Nephron progenitor cell (in vitro differentiated cells): Measurements from ENCODE around the gene LRRC63.

ENCODE experiments used
- DNase-seq: peaks from one replicate; pipeline ENCODE4 v3.0.0; 2021
- H3K27ac Mint-ChIP-seq: 2 replicates; pipeline ENCODE4 v1.8.0; 2021; ENCODE audit warnings: mild to moderate bottlenecking, moderate library complexity, mixed read lengths
- H3K27me3 Mint-ChIP-seq: 2 replicates; pipeline ENCODE4 v1.8.0; 2021; ENCODE audit warnings: mild to moderate bottlenecking, low read depth, mixed read lengths; ENCODE audit not compliant: poor library complexity
- H3K36me3 Mint-ChIP-seq: 2 replicates; pipeline ENCODE4 v1.8.0; 2021; ENCODE audit warnings: low read depth, mixed read lengths
- H3K4me1 Mint-ChIP-seq: 2 replicates; pipeline ENCODE4 v1.8.0; 2021; ENCODE audit warnings: mixed read lengths
- H3K4me3 Mint-ChIP-seq: 2 replicates; pipeline ENCODE4 v1.8.0; 2021; ENCODE audit warnings: mild to moderate bottlenecking, moderate library complexity, mixed read lengths
- H3K9me3 Mint-ChIP-seq: 2 replicates; pipeline ENCODE4 v1.8.0; 2021; ENCODE audit warnings: mild to moderate bottlenecking, moderate library complexity, mixed read lengths
- TF ChIP-seq, protein P1 (sequence below): fragments of 200-600 bp; sonication (generic); IDR thresholded peaks from 2 replicates; pipeline ENCODE4 v1.5.0; 2021; ENCODE audit warnings: antibody characterized with exemption

The LRRC63 gene

DNA sequence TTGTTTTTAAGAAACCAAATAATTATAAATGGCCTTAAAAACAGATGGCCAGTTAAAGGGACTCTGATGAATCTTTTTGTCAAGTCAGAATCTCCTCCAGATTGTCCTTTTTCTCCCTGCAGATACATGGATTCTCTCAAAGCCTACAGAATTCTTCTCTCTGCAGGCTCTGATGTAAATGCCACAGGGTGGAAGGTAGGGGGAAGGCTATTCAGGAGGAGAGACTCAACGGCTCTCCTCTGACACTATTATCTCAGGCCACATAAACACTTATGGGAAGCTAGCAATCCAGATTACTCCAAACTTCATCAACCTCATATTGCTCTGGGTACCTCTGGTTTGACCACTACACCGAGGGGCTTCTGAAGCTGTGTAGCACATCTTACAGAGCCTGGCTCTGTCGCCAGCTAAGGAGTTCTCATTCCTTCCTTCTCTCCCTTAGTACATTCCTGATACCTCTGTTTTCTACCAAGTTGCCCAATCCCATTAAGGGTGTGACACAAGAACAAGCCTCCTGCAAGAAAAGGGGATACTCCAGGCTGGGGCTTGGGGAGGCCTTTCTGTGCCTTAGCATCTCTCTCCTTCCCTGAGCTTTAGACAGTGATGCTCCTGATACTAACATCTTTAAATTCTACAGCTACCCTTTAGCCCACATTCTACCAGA lies 44.6 kb upstream of the LRRC63 start:
- no peak overlapping the region for H3K4me3 Mint-ChIP-seq
- no peak for DNase-seq
- peaks cover 37% of the 10 kb centered on the region for H3K4me1 Mint-ChIP-seq
- H3K36me3 Mint-ChIP-seq: no peaks in the 10 kb centered on the region
- no peaks in the 10 kb centered on the region for H3K9me3 Mint-ChIP-seq
- TF ChIP-seq, protein P1, sequence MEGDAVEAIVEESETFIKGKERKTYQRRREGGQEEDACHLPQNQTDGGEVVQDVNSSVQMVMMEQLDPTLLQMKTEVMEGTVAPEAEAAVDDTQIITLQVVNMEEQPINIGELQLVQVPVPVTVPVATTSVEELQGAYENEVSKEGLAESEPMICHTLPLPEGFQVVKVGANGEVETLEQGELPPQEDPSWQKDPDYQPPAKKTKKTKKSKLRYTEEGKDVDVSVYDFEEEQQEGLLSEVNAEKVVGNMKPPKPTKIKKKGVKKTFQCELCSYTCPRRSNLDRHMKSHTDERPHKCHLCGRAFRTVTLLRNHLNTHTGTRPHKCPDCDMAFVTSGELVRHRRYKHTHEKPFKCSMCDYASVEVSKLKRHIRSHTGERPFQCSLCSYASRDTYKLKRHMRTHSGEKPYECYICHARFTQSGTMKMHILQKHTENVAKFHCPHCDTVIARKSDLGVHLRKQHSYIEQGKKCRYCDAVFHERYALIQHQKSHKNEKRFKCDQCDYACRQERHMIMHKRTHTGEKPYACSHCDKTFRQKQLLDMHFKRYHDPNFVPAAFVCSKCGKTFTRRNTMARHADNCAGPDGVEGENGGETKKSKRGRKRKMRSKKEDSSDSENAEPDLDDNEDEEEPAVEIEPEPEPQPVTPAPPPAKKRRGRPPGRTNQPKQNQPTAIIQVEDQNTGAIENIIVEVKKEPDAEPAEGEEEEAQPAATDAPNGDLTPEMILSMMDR: no peak
- H3K27me3 Mint-ChIP-seq: no peaks in the 10 kb centered on the region
- no peak overlapping the region for H3K27ac Mint-ChIP-seq

DNA sequence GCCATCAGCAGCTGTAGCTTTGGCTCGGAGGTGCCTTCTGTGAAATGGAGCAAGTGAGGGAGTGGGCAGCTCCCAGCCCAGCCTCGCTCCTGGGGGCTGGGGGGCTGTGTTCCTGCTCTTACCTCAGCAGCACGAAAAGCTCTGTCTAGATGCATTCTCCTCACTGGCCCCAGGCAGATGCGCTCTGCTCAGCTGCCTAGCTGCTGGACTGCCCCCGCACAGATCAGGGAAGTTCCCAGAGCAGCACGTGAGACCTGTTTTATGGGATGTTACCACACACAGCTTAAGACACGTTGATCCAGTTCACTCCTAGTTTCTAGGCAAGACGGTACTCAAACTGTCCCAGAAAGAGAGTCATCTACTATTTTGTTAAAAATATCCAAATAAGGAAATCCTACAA lies 43.4 kb upstream of the LRRC63 start:
- Mint-ChIP-seq H3K4me3 (no peak overlapping the region), H3K9me3 (no peaks in the 10 kb centered on the region), H3K27ac (no peak overlapping the region), H3K36me3 (no peaks in the 10 kb centered on the region), H3K27me3 (no peaks in the 10 kb centered on the region), H3K4me1 (peaks cover 37% of the 10 kb centered on the region)
- peak; percentile 10 for DNase-seq
- TF ChIP-seq, protein P1: no peak

DNA sequence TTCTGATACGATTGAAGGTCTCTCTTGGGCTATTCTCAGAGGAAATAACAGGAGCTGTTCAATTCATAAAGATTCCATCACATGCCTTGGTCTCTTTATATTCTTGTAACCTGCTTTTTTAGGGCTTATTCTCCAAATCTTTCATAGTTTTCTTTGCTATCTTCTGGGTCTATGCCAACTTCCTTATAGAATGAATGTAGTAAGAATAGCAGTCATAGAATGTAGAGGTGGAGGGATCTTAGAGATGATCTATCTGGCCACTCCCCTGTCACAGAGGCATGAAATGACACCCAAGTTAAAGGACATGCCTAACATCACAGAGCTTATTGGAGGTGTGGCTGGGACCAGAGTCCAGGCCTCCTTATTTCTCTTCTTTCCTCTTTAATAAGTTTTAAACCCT lies 42.9 kb upstream of the LRRC63 start:
- Mint-ChIP-seq H3K9me3 (no peaks in the 10 kb centered on the region), H3K36me3 (no peaks in the 10 kb centered on the region), H3K4me1 (peaks cover 37% of the 10 kb centered on the region), H3K27me3 (peaks cover under 1% of the 10 kb centered on the region), H3K27ac (no peak overlapping the region), H3K4me3 (no peak overlapping the region)
- no peak for DNase-seq
- TF ChIP-seq, protein P1: no peak

DNA sequence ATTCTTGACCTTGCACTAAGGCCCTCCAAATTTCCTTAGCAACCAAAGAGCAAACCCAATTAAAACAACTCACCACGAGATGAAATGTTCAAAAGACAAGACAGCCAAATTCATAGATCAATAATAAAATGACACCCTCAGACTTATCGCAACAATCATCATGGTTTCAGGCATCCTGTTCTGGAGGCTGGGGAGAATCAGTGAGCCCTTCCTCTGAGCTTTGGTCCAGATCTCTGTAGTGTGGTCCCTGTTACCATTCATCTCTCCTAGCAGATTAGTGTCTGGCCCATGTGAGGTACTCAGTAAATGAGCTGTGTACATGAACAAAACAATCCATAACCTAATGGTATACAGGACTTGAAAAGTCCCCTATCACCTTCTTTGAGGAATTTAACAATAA lies 42.0 kb upstream of the LRRC63 start:
- H3K27ac Mint-ChIP-seq: no peak overlapping the region

DNA sequence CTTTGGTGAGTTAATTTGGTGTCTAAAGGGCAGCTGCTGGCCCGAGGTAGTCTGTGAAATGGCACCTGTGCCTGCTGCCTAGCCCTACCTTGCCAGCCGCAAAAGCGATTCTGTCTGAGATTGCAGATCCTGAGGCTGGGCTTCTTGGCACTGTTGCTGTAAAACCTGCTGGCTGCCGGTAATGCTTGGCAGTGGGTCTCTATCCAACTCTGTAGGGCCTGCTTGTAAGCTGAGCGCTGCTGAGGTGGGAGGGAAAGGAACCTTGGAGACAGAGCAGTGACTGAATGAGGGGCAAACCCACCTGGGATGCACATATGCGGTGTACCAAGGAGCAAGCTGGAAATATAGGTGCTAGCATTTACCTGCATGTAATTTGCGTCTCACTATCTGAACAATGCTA lies 41.5 kb upstream of the LRRC63 start:
- Mint-ChIP-seq H3K4me1 (peaks cover 37% of the 10 kb centered on the region), H3K27ac (no peak overlapping the region), H3K27me3 (peaks cover 4% of the 10 kb centered on the region), H3K4me3 (no peak overlapping the region), H3K9me3 (no peaks in the 10 kb centered on the region), H3K36me3 (no peaks in the 10 kb centered on the region)
- TF ChIP-seq, protein P1: no peak
- DNase-seq: no peak

More for the DNA sequence above, 42.0 kb upstream of the LRRC63 start:
- H3K36me3 Mint-ChIP-seq: no peaks in the 10 kb centered on the region
- TF ChIP-seq, protein P1: no peak
- H3K27me3 Mint-ChIP-seq: peaks cover 4% of the 10 kb centered on the region
- no peak for DNase-seq
- no peaks in the 10 kb centered on the region for H3K9me3 Mint-ChIP-seq
- no peak overlapping the region for H3K4me3 Mint-ChIP-seq
- H3K4me1 Mint-ChIP-seq: peaks cover 37% of the 10 kb centered on the region

DNA sequence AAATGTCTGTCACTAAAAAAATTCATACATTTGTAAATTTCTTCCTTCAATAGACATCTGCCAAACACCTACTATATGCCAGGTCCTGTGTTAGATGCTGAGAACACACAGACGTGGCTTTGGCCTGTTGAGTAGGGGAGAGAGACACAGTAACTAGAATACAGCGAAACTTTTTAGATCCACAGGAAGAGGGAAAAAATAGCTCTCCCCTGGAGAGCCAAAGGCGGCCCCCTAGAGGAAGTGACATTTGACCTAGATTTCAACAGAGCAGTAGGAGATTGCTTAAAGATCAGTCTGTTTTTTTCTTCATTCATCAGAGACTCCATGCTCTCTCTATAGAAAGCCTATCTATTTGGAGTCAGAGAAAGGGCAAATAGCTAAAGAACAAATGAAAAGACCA lies 41.0 kb upstream of the LRRC63 start:
- TF ChIP-seq, protein P1: no peak
- Mint-ChIP-seq H3K27ac (no peak overlapping the region), H3K36me3 (no peaks in the 10 kb centered on the region), H3K4me3 (no peak overlapping the region), H3K9me3 (no peaks in the 10 kb centered on the region), H3K27me3 (peaks cover 4% of the 10 kb centered on the region), H3K4me1 (peaks cover 37% of the 10 kb centered on the region)
- DNase-seq: no peak
